NT2/D1 (cell line): ENCODE measurements around the gene MATN3.

Experiments used
- SUZ12 ChIP-seq: IDR thresholded peaks from 2 replicates; pipeline ENCODE4 v1.6.1; 2011; ENCODE audit not compliant: insufficient read length, insufficient read depth; ENCODE audit errors: extremely low read depth
- YY1 ChIP-seq: IDR thresholded peaks from 2 replicates; pipeline ENCODE4 v1.6.1; 2011; ENCODE audit not compliant: insufficient read length, insufficient read depth
- ZNF274 ChIP-seq: IDR thresholded peaks from 2 replicates; pipeline ENCODE4 v1.6.1; 2011; ENCODE audit warnings: mild to moderate bottlenecking, low read depth, low read length

- TF ChIP-seq ZNF274 (no peak), SUZ12 (no peak), YY1 (no peak)
Observed at GRCh38 chr2:19993731-19994130, 18.7 kb downstream of the MATN3 start.
